ENCODE measurements around the gene SPNS1.

DNA sequence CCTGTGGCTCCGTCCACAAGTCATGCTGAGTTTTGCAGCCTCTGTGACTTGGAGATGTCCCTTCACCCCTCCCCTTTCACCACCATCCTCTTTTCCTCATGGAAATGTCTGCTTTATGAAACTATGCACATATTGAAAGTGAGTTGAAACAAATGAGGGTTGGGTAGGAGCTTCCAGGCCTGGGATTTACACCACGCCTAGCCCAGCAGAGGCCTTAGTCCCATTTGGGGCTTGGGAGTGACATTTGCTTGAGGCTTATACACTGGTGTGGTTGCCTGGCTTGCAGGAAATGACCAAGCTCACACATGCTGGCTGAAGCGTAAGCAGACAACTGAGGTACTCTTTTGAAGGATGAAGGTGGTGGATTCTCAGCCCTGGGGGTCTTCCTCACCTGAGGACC lies 10.5 kb upstream of the SPNS1 start:
- TF ChIP-seq CTCF (IDR thresholded peaks at IDR 0.05) (no peak), ZFX (IDR thresholded peaks at IDR 0.05; ENCODE audit: borderline replicate concordance) (no peak)
